Activated CD4-positive, CD25-positive, alpha-beta regulatory T cell (primary cell): Measurements from ENCODE around the gene GJB4.
A peak's percentile ranks its signal among the peaks of the same experiment; 100 is the strongest.

Source experiments
- DNase-seq, 4 experiments: peaks; one replicate each; lab custom pipeline; 2025; lab: John Stamatoyannopoulos, UW

GJB4 gene

DNA sequence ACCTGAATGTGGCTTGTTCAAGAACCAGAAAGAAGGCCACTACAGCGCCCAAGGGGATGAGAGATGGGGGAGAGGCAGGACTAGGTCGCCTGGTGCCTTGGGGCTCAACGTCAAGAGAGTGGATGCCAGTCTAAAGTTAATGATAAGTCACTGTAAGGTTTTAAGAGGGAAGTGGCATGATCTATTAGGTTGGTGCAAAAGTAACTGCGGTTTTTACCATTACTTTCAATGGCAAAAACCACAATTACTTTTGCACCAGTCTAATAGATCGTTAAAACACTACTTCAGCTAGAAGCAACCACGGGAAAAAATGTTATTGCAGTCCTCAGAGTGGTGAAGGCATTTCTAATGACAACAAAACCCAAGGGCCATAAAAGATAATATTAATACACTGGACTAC lies 18.8 kb downstream of the GJB4 start:
- DNase-seq = no peak

DNA sequence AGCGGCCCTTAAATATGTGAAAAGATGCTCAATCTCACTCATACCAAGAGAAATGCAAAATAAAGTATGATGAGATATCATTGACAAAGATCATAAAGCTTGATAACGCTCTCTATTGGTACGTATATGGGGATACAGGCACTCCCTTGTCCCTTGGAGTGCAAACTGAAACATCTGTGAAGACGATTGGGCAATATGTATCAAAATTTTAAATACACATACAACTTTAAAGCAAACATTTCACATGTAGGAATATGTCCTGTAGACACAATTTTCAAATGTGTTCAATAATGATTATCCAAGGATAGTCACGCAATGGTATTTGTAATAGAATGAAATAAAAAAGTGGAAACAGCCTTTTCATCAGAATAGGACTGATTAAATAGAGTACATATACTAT lies 19.5 kb downstream of the GJB4 start:
- no peak for DNase-seq

DNA sequence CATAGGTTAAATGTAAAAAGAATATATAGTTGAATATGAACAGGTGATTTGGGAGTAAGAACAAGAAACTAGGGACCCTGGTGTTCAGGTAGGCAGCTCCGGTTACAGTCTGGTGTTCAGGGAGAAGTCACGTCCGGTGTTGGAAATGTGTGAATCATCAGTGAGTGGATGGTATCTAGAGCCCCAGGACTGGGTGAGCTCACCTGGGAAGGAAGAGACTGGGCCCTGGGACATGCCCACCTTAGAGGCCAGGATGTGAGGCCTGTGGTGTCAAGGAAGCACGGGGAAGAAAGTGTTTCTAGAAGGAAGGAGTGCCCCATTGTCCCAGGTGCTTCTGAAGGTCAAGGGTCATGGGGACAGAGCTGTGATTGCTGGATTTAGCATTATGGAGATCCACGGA lies 20.0 kb downstream of the GJB4 start:
- no peak for DNase-seq

DNA sequence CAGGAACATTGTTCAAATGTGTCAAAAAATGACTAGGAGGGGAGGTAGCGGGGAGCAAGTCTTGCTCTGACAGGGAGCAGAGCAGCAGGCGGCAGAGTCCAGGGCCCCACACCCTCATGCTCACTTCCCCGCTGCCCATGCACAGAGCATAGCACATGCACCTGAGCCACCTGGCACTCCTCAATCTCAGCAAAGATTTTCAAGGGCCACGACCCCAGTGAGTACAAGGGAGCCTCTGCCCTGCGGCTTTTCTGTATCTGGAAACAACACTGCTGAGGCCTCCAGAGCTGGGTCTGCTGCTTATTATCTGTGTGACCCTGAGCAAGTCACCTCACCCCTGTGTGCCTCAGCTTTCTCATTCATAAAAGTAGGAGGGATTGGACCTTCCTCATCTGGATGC lies 20.4 kb downstream of the GJB4 start:
- no peak for DNase-seq

DNA sequence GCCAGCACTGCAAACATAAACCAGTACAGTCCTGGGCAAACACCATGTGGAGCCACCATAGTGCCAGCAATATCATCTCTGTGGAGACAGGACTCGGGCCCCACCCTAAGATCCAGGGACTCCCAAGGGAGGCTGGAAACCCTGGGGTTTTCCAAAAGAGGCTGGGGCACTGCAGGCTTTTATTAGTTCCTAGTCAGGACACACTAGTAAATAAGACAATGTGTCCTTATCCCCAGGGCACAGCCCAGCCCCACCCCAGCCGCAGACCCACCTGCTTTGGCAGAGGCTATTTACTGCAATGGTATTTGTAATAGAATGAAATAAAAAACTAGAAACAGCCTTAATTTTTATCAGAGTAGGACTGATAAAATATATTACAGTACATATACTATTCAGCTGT lies 21.0 kb downstream of the GJB4 start:
- DNase-seq = no peak

DNA sequence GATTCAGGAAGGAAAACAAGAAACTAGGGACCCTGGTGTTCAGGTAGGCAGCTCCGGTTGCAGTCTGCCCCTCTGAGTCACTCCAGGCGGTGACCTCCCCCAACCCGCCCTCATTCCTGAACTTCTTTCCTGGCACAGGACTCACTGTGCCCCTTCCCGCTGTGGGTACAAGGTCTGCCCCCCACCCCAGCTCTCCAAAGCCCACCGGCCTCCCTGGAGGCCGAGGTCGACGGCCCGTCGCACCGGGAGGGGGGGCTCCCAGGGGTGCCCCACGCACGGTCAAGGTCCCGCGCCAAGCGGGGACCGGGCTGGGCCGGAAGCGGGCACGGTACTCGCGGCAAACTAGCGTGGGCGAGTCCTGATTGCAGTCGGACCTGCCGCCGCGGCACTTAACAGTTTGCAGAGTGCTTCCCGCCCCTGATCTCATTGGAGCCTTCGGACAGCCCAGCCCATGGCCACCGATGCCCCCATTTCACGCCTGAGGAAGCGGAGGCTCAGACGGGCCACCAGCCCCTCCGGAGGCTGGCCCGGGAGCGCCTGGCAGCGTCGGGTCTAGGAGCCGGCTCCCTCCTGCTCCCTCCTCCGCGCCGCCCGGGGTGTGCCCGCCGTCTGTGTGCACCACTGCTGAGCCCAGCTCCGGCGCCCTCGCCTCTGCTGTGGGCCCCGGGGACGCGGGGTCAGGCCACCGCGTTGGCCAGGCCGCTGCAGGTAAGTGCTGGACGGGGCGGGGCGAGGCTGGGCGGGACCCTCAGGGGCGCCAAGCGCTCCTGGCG lies 21.7 kb downstream of the GJB4 start, which contains the start of gene GJB3:
GJB3 (plus strand) TSS at position 144 of the 773 bp plus-strand sequence. CDS start 3,549 bp downstream, outside the sequence.
- no peak for DNase-seq

DNA sequence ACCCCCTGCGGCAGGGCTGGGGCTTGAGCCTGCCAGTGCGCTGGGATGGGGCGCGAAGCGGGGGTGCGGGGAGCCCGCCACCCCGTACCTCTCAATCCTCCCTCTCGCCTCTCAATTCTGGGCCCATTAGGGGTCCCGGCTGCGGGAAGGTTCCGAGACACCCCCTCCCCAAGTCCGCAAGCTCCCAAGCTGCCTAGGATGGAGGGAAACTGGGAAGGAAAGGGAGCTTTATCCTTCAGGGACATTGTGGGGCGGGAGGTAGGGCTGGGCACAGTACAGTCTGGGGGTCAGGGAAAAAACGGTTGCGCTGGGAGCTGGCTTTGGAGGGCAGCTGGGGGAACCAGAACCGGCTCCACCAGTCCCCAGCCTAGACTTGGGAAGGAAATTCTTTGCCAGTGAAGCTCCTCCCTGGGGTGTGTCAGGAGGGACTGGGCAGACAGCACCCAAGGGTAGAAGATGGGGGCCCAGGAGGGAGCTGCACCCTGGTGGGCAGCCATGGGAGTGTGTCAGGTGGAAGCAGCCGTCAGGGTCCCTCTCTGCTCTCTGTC lies 22.4 kb downstream of the GJB4 start:
- DNase-seq = no peak

DNA sequence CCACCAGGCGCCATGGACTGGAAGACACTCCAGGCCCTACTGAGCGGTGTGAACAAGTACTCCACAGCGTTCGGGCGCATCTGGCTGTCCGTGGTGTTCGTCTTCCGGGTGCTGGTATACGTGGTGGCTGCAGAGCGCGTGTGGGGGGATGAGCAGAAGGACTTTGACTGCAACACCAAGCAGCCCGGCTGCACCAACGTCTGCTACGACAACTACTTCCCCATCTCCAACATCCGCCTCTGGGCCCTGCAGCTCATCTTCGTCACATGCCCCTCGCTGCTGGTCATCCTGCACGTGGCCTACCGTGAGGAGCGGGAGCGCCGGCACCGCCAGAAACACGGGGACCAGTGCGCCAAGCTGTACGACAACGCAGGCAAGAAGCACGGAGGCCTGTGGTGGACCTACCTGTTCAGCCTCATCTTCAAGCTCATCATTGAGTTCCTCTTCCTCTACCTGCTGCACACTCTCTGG lies 25.2 kb downstream of the GJB4 start:
- DNase-seq = no peak

DNA sequence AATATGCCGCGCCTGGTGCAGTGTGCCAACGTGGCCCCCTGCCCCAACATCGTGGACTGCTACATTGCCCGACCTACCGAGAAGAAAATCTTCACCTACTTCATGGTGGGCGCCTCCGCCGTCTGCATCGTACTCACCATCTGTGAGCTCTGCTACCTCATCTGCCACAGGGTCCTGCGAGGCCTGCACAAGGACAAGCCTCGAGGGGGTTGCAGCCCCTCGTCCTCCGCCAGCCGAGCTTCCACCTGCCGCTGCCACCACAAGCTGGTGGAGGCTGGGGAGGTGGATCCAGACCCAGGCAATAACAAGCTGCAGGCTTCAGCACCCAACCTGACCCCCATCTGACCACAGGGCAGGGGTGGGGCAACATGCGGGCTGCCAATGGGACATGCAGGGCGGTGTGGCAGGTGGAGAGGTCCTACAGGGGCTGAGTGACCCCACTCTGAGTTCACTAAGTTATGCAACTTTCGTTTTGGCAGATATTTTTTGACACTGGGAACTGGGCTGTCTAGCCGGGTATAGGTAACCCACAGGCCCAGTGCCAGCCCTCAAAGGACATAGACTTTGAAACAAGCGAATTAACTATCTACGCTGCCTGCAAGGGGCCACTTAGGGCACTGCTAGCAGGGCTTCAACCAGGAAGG lies 25.8 kb downstream of the GJB4 start:
- DNase-seq = no peak

DNA sequence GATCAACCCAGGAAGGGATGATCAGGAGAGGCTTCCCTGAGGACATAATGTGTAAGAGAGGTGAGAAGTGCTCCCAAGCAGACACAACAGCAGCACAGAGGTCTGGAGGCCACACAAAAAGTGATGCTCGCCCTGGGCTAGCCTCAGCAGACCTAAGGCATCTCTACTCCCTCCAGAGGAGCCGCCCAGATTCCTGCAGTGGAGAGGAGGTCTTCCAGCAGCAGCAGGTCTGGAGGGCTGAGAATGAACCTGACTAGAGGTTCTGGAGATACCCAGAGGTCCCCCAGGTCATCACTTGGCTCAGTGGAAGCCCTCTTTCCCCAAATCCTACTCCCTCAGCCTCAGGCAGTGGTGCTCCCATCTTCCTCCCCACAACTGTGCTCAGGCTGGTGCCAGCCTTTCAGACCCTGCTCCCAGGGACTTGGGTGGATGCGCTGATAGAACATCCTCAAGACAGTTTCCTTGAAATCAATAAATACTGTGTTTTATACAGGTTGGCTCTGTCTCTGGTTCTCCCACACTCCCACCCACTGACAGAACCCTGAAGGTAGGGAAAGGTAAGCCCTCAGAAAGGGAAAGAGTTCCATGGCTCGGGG lies 26.4 kb downstream of the GJB4 start:
- no peak for DNase-seq

DNA sequence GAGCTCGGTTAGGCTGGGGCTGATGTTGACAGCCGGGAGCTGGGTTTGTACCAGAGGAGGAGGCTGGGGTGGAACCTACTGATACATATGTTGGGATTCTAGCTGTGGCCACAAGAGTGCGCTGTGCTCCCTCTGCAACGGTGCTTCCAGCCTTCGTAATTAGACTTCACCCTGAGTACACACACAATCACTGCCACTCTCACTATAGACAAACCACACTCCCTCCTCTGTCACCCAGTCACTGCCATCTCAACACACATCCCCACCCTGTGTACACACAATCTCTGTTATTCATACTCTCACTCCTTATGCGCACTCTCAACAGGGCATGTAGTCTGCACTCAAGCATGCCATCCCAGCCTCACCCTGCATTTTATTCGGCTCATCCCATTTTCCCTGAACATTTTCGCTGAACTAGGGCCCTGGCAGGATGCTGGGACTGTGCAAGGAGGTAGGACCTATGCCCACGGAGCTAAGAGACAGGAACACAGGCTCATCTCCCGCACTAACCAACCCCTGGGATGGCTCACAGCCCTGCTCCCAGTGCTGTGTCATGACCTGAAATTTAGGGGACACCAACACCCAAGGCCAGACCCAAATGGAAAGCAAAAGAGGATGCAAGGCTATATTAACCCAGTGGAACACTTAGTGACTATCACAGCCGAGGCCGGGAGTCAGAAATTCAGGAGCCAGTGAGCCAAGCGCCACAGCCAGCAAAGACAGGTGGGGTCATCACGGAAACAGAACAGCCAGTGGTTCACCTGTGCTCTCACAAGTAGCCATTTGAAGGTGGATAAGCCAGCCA lies 27.2 kb downstream of the GJB4 start:
- DNase-seq = peak; percentile 10 to 22 (median 15)

DNA sequence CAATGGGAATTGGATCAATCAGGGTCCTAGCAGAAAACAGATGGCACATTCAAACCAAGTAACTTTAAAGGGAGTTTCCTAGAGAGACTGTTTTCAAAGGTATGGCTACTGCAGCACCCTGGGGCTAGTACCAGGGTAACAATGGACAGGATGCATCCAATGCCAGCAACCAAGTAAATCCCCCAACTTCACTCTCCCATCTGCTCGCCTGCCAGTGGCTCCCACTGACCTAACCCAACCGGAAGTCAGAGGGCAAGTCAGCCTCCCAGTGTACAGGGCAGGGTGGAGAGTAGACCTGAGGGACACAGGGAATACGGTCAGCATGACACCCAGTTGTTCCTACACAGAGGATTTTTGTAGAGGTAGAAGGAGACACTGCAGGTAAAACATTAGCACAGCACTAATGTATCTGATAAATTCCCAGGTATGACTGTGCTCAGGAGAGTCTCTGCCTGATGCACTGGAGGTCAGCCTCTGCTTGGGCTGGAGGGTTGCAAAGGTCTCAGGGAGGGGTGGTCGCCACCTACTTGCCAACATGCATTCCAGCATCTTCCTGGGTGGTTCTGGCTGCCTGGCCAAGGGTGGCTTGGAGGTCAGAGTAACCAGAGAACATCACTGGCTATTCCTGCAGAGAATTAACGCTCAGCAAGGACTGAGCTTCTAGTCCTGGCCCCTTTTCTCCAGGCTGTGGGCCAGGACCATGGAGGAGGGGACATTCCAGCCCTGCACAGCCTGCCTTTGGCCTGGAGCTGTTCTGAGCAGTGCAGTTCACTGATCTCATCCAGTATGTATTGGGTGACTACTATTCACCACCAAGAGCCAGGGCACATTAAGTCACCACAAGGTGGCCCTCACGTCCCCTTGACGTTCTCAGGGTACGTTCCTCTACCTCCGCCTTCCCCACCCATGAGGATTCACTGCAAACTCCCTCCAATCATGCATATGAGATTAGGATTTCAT lies 28.2 kb downstream of the GJB4 start:
- no peak for DNase-seq

DNA sequence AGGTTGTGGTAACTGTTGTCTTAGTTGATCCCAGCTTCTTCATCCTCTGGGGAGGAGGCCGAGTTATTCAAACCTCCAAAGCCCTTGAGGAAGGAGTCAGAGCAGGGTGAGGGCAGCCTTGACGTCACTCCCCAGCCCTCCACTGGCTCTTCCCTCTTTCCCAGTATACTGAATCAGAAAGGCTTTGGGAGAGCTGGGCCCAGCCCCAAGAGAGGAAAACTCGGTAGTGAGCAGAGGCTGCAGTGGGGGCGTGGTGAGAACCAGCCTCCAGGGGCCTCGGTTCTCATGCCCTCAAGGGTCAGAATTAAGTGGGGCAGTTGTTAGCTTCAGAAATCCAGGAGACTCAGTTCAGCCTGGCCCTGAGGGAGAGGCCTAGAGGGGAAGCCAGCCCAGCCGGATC lies 31.4 kb downstream of the GJB4 start:
- no peak for DNase-seq

DNA sequence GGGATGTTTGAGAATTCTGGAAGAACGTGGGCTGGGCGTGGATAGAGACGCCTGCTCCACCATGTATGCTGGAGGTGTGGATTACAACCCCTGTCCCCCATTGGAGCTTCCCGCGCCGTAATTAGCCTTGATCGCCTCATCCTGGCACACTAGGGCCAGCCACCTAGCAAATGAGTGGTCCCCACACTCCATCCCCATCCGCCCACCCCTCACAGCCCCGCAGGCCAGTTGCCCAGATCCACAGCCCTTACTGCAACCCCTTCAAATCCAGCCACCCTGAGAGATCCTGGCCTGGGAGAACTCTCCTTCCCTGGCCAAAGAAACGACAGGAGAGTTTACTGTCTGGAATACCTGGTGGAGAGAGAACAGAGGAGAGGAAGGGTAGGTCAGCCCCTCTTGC lies 32.9 kb downstream of the GJB4 start:
- DNase-seq = no peak

DNA sequence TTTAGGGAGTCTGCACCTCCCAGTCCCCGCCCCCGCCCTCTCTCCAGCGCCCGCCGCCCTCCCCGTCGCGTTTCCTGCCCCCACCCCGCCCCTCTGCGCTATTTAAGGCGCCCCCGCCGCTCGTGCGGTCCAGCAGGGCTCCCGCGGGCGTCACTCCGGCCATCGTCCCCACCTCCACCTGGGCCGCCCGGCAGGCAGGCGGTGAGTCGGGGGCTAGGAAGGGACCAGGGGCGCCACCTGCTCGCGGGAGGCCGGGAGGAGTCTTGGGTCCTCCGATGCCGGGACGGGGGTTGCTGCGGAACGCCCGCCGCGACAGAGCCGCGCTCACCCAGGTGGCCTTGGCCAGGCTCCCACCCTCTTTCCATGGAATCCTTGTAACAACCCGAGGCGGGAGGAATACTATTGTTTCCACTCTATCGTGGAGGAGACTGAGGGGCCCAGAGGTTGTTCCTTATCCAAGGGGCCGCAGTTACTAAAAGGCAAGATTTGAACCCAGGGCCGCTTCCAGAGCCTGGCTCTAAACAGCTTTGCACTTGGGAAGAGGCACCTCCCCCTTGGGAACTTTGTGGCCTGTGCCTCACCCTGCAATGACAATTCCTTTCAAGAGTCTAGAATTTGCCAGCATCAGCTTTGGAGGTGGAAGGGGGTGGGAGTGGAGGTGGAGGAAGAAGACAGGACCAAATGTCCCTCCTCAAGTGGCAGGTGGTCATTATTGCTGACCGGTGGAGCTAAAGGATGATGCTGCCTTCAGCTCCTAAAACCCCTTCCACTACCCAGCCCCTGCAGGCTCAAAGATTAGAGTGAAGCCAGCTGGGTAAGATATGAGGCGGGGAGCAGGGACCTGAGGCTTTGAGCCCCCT lies 33.6 kb downstream of the GJB4 start, which contains the start of gene GJA4:
GJA4 (plus strand) TSS at position 132 of the 860 bp plus-strand sequence. CDS start 1,215 bp downstream, outside the sequence.
- DNase-seq = no peak

DNA sequence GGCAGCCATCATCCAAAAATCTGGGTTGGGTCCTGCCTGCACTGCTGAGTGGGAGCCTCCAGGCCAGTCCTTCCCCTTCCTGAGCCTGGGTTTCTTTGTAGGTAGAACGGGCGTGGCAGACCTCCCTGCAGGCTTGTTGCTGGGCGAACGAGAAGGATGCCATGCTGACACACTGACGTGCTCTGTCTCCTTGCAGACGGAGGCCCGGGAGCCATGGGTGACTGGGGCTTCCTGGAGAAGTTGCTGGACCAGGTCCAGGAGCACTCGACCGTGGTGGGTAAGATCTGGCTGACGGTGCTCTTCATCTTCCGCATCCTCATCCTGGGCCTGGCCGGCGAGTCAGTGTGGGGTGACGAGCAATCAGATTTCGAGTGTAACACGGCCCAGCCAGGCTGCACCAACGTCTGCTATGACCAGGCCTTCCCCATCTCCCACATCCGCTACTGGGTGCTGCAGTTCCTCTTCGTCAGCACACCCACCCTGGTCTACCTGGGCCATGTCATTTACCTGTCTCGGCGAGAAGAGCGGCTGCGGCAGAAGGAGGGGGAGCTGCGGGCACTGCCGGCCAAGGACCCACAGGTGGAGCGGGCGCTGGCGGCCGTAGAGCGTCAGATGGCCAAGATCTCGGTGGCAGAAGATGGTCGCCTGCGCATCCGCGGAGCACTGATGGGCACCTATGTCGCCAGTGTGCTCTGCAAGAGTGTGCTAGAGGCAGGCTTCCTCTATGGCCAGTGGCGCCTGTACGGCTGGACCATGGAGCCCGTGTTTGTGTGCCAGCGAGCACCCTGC lies 34.7 kb downstream of the GJB4 start:
- DNase-seq = no peak

DNA sequence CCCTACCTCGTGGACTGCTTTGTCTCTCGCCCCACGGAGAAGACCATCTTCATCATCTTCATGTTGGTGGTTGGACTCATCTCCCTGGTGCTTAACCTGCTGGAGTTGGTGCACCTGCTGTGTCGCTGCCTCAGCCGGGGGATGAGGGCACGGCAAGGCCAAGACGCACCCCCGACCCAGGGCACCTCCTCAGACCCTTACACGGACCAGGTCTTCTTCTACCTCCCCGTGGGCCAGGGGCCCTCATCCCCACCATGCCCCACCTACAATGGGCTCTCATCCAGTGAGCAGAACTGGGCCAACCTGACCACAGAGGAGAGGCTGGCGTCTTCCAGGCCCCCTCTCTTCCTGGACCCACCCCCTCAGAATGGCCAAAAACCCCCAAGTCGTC lies 35.2 kb downstream of the GJB4 start:
- DNase-seq = no peak

DNA sequence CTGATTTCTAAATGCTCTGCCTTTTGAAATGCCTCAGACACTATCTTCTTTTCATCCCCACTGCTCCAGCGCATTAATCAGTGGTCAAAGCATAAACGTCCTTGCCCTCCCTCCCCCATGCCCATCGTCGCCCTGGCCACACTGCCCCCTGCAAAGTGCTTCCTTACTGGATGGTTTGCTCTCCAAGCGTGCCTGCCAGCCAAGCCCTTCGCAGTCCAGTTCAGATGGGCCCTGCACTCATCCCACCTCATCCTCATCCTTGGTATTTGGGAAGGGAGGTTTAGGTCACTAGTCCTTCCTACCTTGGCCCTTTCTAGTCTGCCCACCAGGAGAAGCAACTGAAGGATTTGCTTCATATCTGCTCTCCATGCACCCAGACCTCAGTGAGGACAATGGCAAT lies 36.4 kb downstream of the GJB4 start:
- DNase-seq = no peak

DNA sequence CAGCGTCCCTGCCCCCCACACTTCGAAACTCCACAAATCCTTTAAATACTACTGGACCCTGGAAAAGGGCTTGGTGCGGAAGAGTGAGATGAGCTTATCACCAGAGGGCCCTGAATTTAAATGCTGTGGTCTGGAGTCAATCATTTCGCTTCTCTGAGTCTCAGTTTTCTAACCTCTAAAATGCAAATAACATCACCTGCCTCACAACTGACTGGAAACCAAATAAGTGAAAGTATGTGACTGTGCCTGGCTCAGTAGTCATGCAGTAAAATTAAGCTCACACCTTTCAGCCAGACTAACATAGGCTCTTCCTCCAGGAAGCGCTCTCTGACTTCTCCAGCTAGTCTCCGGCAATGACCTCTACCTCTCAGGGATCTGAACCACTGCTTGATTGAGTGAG lies 37.5 kb downstream of the GJB4 start:
- no peak for DNase-seq
